Prostate gland (tissue), 2 donors: ENCODE measurements around the gene SLC1A7. TPM values are rescaled to one million over a fixed set of nuclear protein-coding genes. Genes with fewer than 3 reads are reported as not detected.

ENCODE experiments used
- DNase-seq: peaks from one replicate; pipeline ENCODE4 v3.0.0-alpha.2; 2019; ENCODE audit warnings: low spot score
- H3K27ac ChIP-seq, 2 donors: fragments of 200-600 bp; sonication (generic); 2 replicates each; pipeline ENCODE4 v1.5.1; 2017 to 2019
- H3K27me3 ChIP-seq: fragments of 200-600 bp; sonication (generic); replicated peaks from 2 replicates; pipeline ENCODE4 v1.5.1; 2019; ENCODE audit not compliant: insufficient read depth
- H3K36me3 ChIP-seq, 2 donors: fragments of 200-600 bp; sonication (generic); 1 replicate in 1 of 2; 2 replicates in 1 of 2; pipeline versions ENCODE4 v1.5.1 to v1.8.1; 2017 to 2019
- H3K4me1 ChIP-seq: fragments of 200-600 bp; sonication (generic); replicated peaks from 2 replicates; pipeline ENCODE4 v1.5.1; 2019
- H3K4me3 ChIP-seq, 2 donors: fragments of 200-600 bp; sonication (generic); 2 replicates each; pipeline ENCODE4 v1.5.1; 2017 to 2019
- H3K9me3 ChIP-seq: fragments of 200-600 bp; sonication (generic); 2 replicates; pipeline ENCODE4 v1.5.1; 2017
- CTCF ChIP-seq, 4 experiments: fragments of 200-600 bp in 2 of 4; fragments of 450-650 bp in 2 of 4; sonication (generic) in 2 of 4; IDR thresholded peaks; 1 replicate in 3 of 4; 2 replicates in 1 of 4; pipeline ENCODE4 v1.5.1; 2016 to 2019; ENCODE audit warnings: antibody characterized with exemption in 4 of 4, mild to moderate bottlenecking in 2 of 4, moderate library complexity in 2 of 4
- POLR2A ChIP-seq: fragments of 450-650 bp; IDR thresholded peaks from one replicate; pipeline ENCODE4 v1.6.1; 2016; ENCODE audit warnings: antibody characterized with exemption, mild to moderate bottlenecking
- POLR2AphosphoS5 ChIP-seq: sonication (generic); formaldehyde crosslinking; IDR thresholded peaks from one replicate; pipeline ENCODE4 v1.6.1; 2017; ENCODE audit warnings: antibody characterized with exemption
- WGBS: methylation state at CpG from one replicate; pipeline ENCODE4 v1.1.5; 2018; 5-methylcytosine and 5-hydroxymethylcytosine counted together
- intact Hi-C: fragments of 100-400 bp; cut with DNase I; formaldehyde crosslinking; loops from one replicate; pipeline ENCODE4 v1.14.2; 2022
- small RNA-seq, 2 donors: library from RNA; depleted of rRNA; stranded (forward); fragments of <200 nt; gene quantifications; one replicate each; pipeline ENCODE3, GENCODE V24; 2016
- total RNA-seq, 2 donors: library from RNA; depleted of rRNA; stranded (reverse); fragments of >200 nt; gene quantifications; one replicate each; pipeline ENCODE4 v1.1.0, GENCODE V29; 2016

Gene SLC1A7
- total RNA-seq, 2 donors from 2014 or later, result 1.8 TPM; not detected in 1

- H3K9me3 ChIP-seq, result no peaks in the 10 kb centered on the region
- 85% methylated on average over 5 of the region's 5 CpGs for WGBS
- H3K36me3 ChIP-seq, result no peaks in the 10 kb centered on the region
- H3K27ac ChIP-seq, result no peak overlapping the region
- no peaks in the 10 kb centered on the region for H3K4me1 ChIP-seq
- no peaks in the 10 kb centered on the region for H3K27me3 ChIP-seq
- no peak for DNase-seq
- intact Hi-C loops, result no loop called here
- no peak overlapping the region for H3K4me3 ChIP-seq
- TF ChIP-seq CTCF (IDR thresholded peaks at IDR 0.05) (no peak), POLR2AphosphoS5 (no peak), POLR2A (no peak)
Measured at GRCh38 chr1:53044926-53045325, 97.5 kb downstream of the SLC1A7 start.

- Histone ChIP-seq H3K36me3 (peaks cover 0 to 8% of the 10 kb centered on the region in 2 donors), H3K27ac (no peak overlapping the region), H3K9me3 (no peaks in the 10 kb centered on the region), H3K4me1 (no peaks in the 10 kb centered on the region), H3K27me3 (no peaks in the 10 kb centered on the region), H3K4me3 (no peak overlapping the region)
- TF ChIP-seq POLR2A (no peak), POLR2AphosphoS5 (no peak), CTCF (IDR thresholded peaks at IDR 0.05) (no peak)
- intact Hi-C loops, result no loop called here
- DNase-seq, result no peak
Measured at GRCh38 chr1:53043271-53043670, 99.2 kb downstream of the SLC1A7 start.

GRCh38 chr1:53038566-53038965, 103.9 kb downstream of the SLC1A7 start:
- H3K27me3 ChIP-seq, result no peaks in the 10 kb centered on the region
- no peak for DNase-seq
- no peaks in the 10 kb centered on the region for H3K9me3 ChIP-seq
- TF ChIP-seq POLR2A, result no peak
- no peak for TF ChIP-seq POLR2AphosphoS5
- TF ChIP-seq CTCF (IDR thresholded peaks at IDR 0.05), result no peak
- H3K36me3 ChIP-seq, result peaks cover 0 to 8% of the 10 kb centered on the region in 2 donors
- no peak overlapping the region for H3K27ac ChIP-seq
- intact Hi-C loops, result no loop called here
- WGBS, result 95% methylated on average over 3 of the region's 3 CpGs
- no peak overlapping the region for H3K4me3 ChIP-seq
- H3K4me1 ChIP-seq, result no peaks in the 10 kb centered on the region

Small RNAs within 50 kb of the gene (small RNA-seq; reads per million reads assigned to genes)
- gene HIGD1AP11, result 0 reads per million in 2 donors

Other genes with a start within 250 kb of the SLC1A7 start
- 100 to 1,000 TPM; 201 to 246 TPM for gene ECHDC2, start 220.9 kb downstream of the SLC1A7 start, total RNA-seq
- gene SCP2, start 215.4 kb downstream of the SLC1A7 start, total RNA-seq, result 100 to 1,000 TPM; 124 to 241 TPM
- 10 to 100 TPM; 11.6 to 92.7 TPM for gene PODN, start 80.4 kb downstream of the SLC1A7 start, total RNA-seq
- gene CPT2, start 54.2 kb upstream of the SLC1A7 start, total RNA-seq, result 10 to 100 TPM; 30.6 to 48.1 TPM
- 10 to 100 TPM; 28.0 to 46.0 TPM for gene CZIB, start 78.0 kb upstream of the SLC1A7 start, total RNA-seq
- gene MAGOH, start 95.9 kb upstream of the SLC1A7 start, total RNA-seq, result 10 to 100 TPM; 23.0 to 36.1 TPM
- gene LRP8, start 185.4 kb upstream of the SLC1A7 start, total RNA-seq, result 100 to 1,000 TPM in 1 of 2 donors, 1 to 10 TPM in 1; 6.7 to 130 TPM